GM03348 (cell line): Measurements from ENCODE around the gene FADS6.

Experiments
- DNase-seq: peaks from one replicate; pipeline ENCODE4 v3.0.0; 2012; ENCODE audit warnings: low spot score

Gene FADS6

DNA sequence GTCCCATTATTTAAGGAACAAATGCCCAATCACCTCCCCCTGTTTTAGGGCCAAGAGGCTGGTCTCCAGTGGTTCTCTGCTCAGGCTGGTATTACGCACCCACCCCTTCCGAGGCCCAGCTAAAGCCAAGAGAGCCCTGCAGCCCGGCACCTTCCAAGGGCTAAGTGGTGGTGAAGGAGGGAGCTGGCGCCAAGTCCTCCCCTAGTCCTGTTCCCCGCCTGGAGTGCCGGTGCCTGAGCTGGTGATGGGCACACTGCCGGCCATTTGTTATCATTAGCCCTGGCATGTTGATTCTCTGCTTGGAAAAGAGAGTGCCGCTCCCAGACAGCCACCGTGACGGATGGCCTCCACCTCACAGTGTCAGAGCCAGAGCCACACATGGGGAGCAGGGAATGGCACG is 65.6 kb downstream of the FADS6 start:
- no peak for DNase-seq
